PC-9 (cell line): Measurements from ENCODE around the gene RFX2.

Experiments
- CTCF ChIP-seq: fragments of 200-600 bp; sonication (generic); conservative IDR thresholded peaks from 2 replicates; pipeline ENCODE4 v1.6.1; 2017; ENCODE audit warnings: mixed run types, antibody characterized with exemption, mild to moderate bottlenecking, moderate library complexity
- EZH2 ChIP-seq: fragments of 200-600 bp; sonication (generic); IDR thresholded peaks from 2 replicates; pipeline ENCODE4 v1.8.0; 2017; ENCODE audit warnings: antibody characterized with exemption, low read depth

GRCh38 chr19:6041991-6042481 lies 68.3 kb downstream of the RFX2 start:
- TF ChIP-seq CTCF: no peak
- no peak for TF ChIP-seq EZH2
